A673 (cell line): ENCODE data around the gene SORD.
"Not testable (repeated sequence)": the region's sequence is repeated elsewhere in the genome, so short reads cannot be mapped to it uniquely, and the experiment has no call there.

ENCODE experiments used
- CTCF ChIP-seq: fragments of 300-800, 200-600 bp; sonication (generic); conservative IDR thresholded peaks from 2 replicates; pipeline ENCODE4 v1.5.1; 2017; ENCODE audit warnings: low read depth, mild to moderate bottlenecking, antibody characterized with exemption, low read length, moderate library complexity, mixed read lengths
- EZH2 ChIP-seq: fragments of 200-600 bp; sonication (generic); IDR thresholded peaks from 2 replicates; pipeline ENCODE4 v1.6.1; 2017; ENCODE audit warnings: borderline replicate concordance, low read depth, mild to moderate bottlenecking, mixed read lengths, antibody characterized with exemption, low read length; ENCODE audit not compliant: poor library complexity, severe bottlenecking

- not testable (repeated sequence) for TF ChIP-seq CTCF, EZH2
These were observed 36.0 kb downstream of the SORD start for GRCh38 chr15:45058690-45059675.
